Tibial artery (tissue), 4 donors: ENCODE results near the gene NSUN2.
A peak's percentile ranks its signal among the peaks of the same experiment; 100 is the strongest.

ENCODE experiments used
- DNase-seq, 2 donors: peaks; one replicate each; pipeline ENCODE4 v3.0.0-alpha.2; 2019
- H3K27ac ChIP-seq, 2 donors: fragments of 200-600 bp; sonication (generic) in 1 of 2; 1 replicate in 1 of 2; 2 replicates in 1 of 2; pipeline ENCODE4 v1.5.1; 2018 to 2019; ENCODE audit warnings: mild to moderate bottlenecking in 1 of 2
- H3K27me3 ChIP-seq, 2 donors: fragments of 200-600 bp; sonication (generic) in 1 of 2; one replicate each; pipeline versions ENCODE4 v1.5.1 to v1.6.0; 2016 to 2019
- H3K36me3 ChIP-seq, 3 donors: fragments of 200-600 bp; sonication (generic) in 2 of 3; one replicate each; pipeline ENCODE4 v1.5.1; 2016 to 2019; ENCODE audit warnings: mild to moderate bottlenecking in 2 of 3
- H3K4me1 ChIP-seq, 4 donors: fragments of 200-600 bp; sonication (generic) in 2 of 4; 1 replicate in 3 of 4; 2 replicates in 1 of 4; pipeline ENCODE4 v1.5.1; 2016 to 2019
- H3K4me3 ChIP-seq, 2 donors: fragments of 200-600 bp; sonication (generic) in 1 of 2; 1 replicate in 1 of 2; 2 replicates in 1 of 2; pipeline ENCODE4 v1.5.1; 2018 to 2019; ENCODE audit warnings: mild to moderate bottlenecking in 2 of 2
- H3K9me3 ChIP-seq, 3 donors: fragments of 200-600 bp; sonication (generic) in 1 of 3; one replicate each; pipeline ENCODE4 v1.5.1; 2016 to 2019
- CTCF ChIP-seq, 2 experiments: fragments of 200-600 bp in 1 of 2; fragments of 450-650 bp in 1 of 2; IDR thresholded peaks; one replicate each; pipeline ENCODE4 v1.5.1; 2017 to 2019; ENCODE audit warnings: antibody characterized with exemption in 2 of 2, mild to moderate bottlenecking in 1 of 2, moderate library complexity in 1 of 2
- intact Hi-C: fragments of 100-400 bp; cut with DNase I; formaldehyde crosslinking; loops from one replicate; pipeline ENCODE4 v1.15.0; 2023; ENCODE audit warnings: low total_unique reads

NSUN2 gene

GRCh38 chr5:6583049-6583880, 49.6 kb downstream of the NSUN2 start:
- Histone ChIP-seq H3K27ac (no peak overlapping the region), H3K27me3 (peaks cover 0 to 3% of the 10 kb centered on the region in 2 donors), H3K4me3 (peak overlapping the region; percentile 38 to 58), H3K4me1 (peaks cover 0 to 20% (median 9%) of the 10 kb centered on the region in 4 donors), H3K9me3 (no peaks in the 10 kb centered on the region), H3K36me3 (no peaks in the 10 kb centered on the region)
- peak; percentile 44 to 53 for TF ChIP-seq CTCF (IDR thresholded peaks at IDR 0.05)
- DNase-seq: no peak
- intact Hi-C loops: loop anchor here (5.0 kb wide), 1 partner anchor 1091 kb away; no protein-coding TSS in a partner anchor

GRCh38 chr5:6582507-6583048, 50.3 kb downstream of the NSUN2 start:
- no peak for TF ChIP-seq CTCF (IDR thresholded peaks at IDR 0.05)
- H3K4me3 ChIP-seq: peak overlapping the region; percentile 38 to 58
- no peak for DNase-seq

GRCh38 chr5:6581559-6582426, 51.1 kb downstream of the NSUN2 start:
- no peak overlapping the region for H3K27ac ChIP-seq
- no peak for TF ChIP-seq CTCF (IDR thresholded peaks at IDR 0.05)
- no peaks in the 10 kb centered on the region for H3K9me3 ChIP-seq
- intact Hi-C loops: loop anchor here (5.0 kb wide), 1 partner anchor 1089 kb away; no protein-coding TSS in a partner anchor
- H3K36me3 ChIP-seq: no peaks in the 10 kb centered on the region
- no peak overlapping the region for H3K4me3 ChIP-seq
- H3K27me3 ChIP-seq: peaks cover 0 to 5% of the 10 kb centered on the region in 2 donors
- peaks cover 0 to 20% (median 9%) of the 10 kb centered on the region in 4 donors for H3K4me1 ChIP-seq
- no peak for DNase-seq

More at GRCh38 chr5:6582507-6583048, 50.3 kb downstream of the NSUN2 start:
- Histone ChIP-seq H3K36me3 (no peaks in the 10 kb centered on the region), H3K27me3 (peaks cover 0 to 5% of the 10 kb centered on the region in 2 donors), H3K4me1 (peaks cover 0 to 20% (median 9%) of the 10 kb centered on the region in 4 donors), H3K27ac (no peak overlapping the region), H3K9me3 (no peaks in the 10 kb centered on the region)
- intact Hi-C loops: loop anchor here (5.0 kb wide), 1 partner anchor 1090 kb away; no protein-coding TSS in a partner anchor

GRCh38 chr5:6581090-6581489, 51.8 kb downstream of the NSUN2 start:
- Histone ChIP-seq H3K36me3 (no peaks in the 10 kb centered on the region), H3K4me3 (no peak overlapping the region), H3K4me1 (peaks cover 0 to 27% (median 10%) of the 10 kb centered on the region in 4 donors), H3K27me3 (peaks cover 0 to 5% of the 10 kb centered on the region in 2 donors), H3K27ac (no peak overlapping the region), H3K9me3 (no peaks in the 10 kb centered on the region)
- TF ChIP-seq CTCF (IDR thresholded peaks at IDR 0.05): no peak
- DNase-seq: no peak
- intact Hi-C loops: loop anchor here (5.0 kb wide), 1 partner anchor 1089 kb away; no protein-coding TSS in a partner anchor

- Histone ChIP-seq H3K4me1 (peaks cover 0 to 29% (median 11%) of the 10 kb centered on the region in 4 donors), H3K36me3 (no peaks in the 10 kb centered on the region), H3K9me3 (no peaks in the 10 kb centered on the region), H3K27ac (no peak overlapping the region), H3K27me3 (peaks cover 0 to 5% of the 10 kb centered on the region in 2 donors), H3K4me3 (no peak overlapping the region)
- no peak for TF ChIP-seq CTCF (IDR thresholded peaks at IDR 0.05)
- intact Hi-C loops: no loop called here
- DNase-seq: no peak
Measured at GRCh38 chr5:6579535-6579934, 53.3 kb downstream of the NSUN2 start.
